ENCODE measurements around the gene CATSPERE. TPM values are rescaled to one million over a fixed set of nuclear protein-coding genes. Genes with fewer than 3 reads are reported as not detected.
"Not testable (repeated sequence)": the region's sequence is repeated elsewhere in the genome, so short reads cannot be mapped to it uniquely, and the experiment has no call there.

Gene CATSPERE

DNA sequence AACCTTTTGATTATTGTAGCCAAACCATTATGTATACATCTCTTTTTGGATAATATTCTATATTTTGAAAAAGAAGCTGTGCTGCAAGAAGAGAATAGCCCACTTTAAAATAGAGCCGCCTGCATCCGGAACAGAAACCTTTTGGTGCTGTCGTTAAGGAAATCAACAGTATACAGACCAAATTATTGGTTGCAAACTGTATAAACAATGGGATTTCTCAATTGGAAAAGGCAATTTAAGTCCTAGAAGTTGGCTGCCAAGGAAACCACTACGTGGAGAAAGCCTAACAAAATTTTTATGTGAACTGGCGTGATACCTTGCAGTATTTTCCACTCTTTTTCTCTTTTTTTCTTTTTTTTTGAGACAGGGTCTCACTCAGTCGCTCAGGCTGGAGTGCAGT lies 217.6 kb downstream of the CATSPERE start:
- no peak for DNase-seq
- H3K4me2 ChIP-seq (ENCODE audit: low read length), result no peak overlapping the region
- no peak overlapping the region for H3K56ac ChIP-seq (ENCODE audit: low read length)
- H3K4ac ChIP-seq (ENCODE audit: low read depth, low read length), result no peak overlapping the region
- H4K5ac ChIP-seq (ENCODE audit: low read length), result no peak overlapping the region
- H2BK5ac ChIP-seq (ENCODE audit: low read length), result no peak overlapping the region
- no peak overlapping the region for H3K18ac ChIP-seq (ENCODE audit: low read length)
- no peak overlapping the region for H3K27ac ChIP-seq (ENCODE audit: low read depth, low read length)
- peaks cover 5% of the 10 kb centered on the region for H3K79me1 ChIP-seq (ENCODE audit: low read length)
- no peak overlapping the region for H4K8ac ChIP-seq (ENCODE audit: low read depth, low read length)
- H3K4me1 ChIP-seq (ENCODE audit: control insufficient read depth, low read depth, low read length), result no peaks in the 10 kb centered on the region
- H3K4me3 ChIP-seq (ENCODE audit: low read length), result no peak overlapping the region
- no peak overlapping the region for H3K23ac ChIP-seq (ENCODE audit: low read length)
- H2BK15ac ChIP-seq (replicated peaks; ENCODE audit: low read depth), result no peak overlapping the region
- no CpG with 5 or more reads among the region's 6 CpGs for WGBS (ENCODE audit: extremely low coverage, insufficient coverage, low lambda C conversion rate)
- H3K79me2 ChIP-seq (ENCODE audit: control insufficient read depth, insufficient read depth, low read length), result peaks cover 4% of the 10 kb centered on the region
- H3K9ac ChIP-seq (ENCODE audit: low read length), result no peak overlapping the region
- H2AK5ac ChIP-seq (ENCODE audit: low read length), result no peak overlapping the region
- H3K36me3 ChIP-seq (ENCODE audit: control insufficient read depth, insufficient read depth, low read length), result no peaks in the 10 kb centered on the region
- H2BK120ac ChIP-seq (ENCODE audit: low read depth, low read length), result no peak overlapping the region
- no peaks in the 10 kb centered on the region for H3K27me3 ChIP-seq (ENCODE audit: insufficient read depth, low read length, poor library complexity)

DNA sequence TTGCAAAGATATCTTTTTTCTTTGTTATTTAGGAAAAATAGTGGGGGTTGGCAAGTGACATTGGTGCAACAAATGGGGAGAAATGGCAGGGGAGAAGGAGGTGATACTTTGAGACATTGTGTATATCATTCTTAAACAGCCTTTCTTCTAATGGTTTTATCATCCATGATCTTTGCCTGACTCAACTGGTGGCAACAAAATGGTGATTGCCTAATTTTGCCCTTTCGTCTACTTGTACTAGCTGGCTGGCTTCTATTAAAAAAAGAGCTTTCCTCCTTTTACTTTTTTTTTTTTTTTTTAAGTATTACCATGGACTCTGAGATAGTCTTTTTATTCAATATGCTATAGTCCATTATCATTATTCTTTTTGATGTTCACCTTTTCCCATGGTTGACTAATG lies 219.6 kb downstream of the CATSPERE start:
- no peak overlapping the region for H2BK15ac ChIP-seq (replicated peaks; ENCODE audit: low read depth)
- no peak overlapping the region for H2BK120ac ChIP-seq (ENCODE audit: low read depth, low read length)
- no CpG with 5 or more reads among the region's 1 CpG for WGBS (ENCODE audit: extremely low coverage, insufficient coverage, low lambda C conversion rate)
- H2BK5ac ChIP-seq (ENCODE audit: low read length), result no peak overlapping the region
- H4K8ac ChIP-seq (ENCODE audit: low read depth, low read length), result no peak overlapping the region
- H3K79me1 ChIP-seq (ENCODE audit: low read length), result peaks cover 4% of the 10 kb centered on the region
- H3K56ac ChIP-seq (ENCODE audit: low read length), result no peak overlapping the region
- H3K27ac ChIP-seq (ENCODE audit: low read depth, low read length), result no peak overlapping the region
- H3K23ac ChIP-seq (ENCODE audit: low read length), result no peak overlapping the region
- H2AK5ac ChIP-seq (ENCODE audit: low read length), result no peak overlapping the region
- H3K4me2 ChIP-seq (ENCODE audit: low read length), result no peak overlapping the region
- H3K36me3 ChIP-seq (ENCODE audit: control insufficient read depth, insufficient read depth, low read length), result no peaks in the 10 kb centered on the region
- H3K9ac ChIP-seq (ENCODE audit: low read length), result no peak overlapping the region
- H3K4me1 ChIP-seq (ENCODE audit: control insufficient read depth, low read depth, low read length), result no peaks in the 10 kb centered on the region
- no peak overlapping the region for H3K4ac ChIP-seq (ENCODE audit: low read depth, low read length)
- no peak overlapping the region for H3K4me3 ChIP-seq (ENCODE audit: low read length)
- no peaks in the 10 kb centered on the region for H3K27me3 ChIP-seq (ENCODE audit: insufficient read depth, low read length, poor library complexity)
- H4K5ac ChIP-seq (ENCODE audit: low read length), result no peak overlapping the region
- no peak overlapping the region for H3K18ac ChIP-seq (ENCODE audit: low read length)
- DNase-seq, result no peak
- H3K79me2 ChIP-seq (ENCODE audit: control insufficient read depth, insufficient read depth, low read length), result peaks cover 2% of the 10 kb centered on the region

DNA sequence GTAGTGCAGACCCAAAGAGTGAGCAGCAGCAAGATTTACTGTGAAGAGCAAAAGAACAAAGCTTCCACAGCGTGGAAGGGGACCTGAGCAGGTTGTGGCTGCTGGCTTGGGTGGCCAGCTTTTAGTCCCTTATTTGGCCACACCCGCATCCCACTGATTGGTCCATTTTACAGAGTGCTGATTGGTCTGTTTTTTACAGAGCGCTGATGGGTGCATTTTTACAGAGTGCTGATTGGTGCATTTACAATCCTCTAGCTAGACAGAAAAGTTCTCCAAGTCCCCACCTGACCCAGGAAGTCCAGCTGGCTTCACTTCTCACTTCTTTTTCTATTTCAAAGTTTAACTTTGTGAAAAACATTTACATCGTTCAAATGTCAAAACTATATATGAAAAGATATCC lies 221.0 kb downstream of the CATSPERE start:
- H2AK5ac ChIP-seq (ENCODE audit: low read length); H3K18ac ChIP-seq (ENCODE audit: low read length); H3K4me2 ChIP-seq (ENCODE audit: low read length); H3K79me1 ChIP-seq (ENCODE audit: low read length); H2BK120ac ChIP-seq (ENCODE audit: low read depth, low read length); H3K56ac ChIP-seq (ENCODE audit: low read length); H2BK15ac ChIP-seq (replicated peaks; ENCODE audit: low read depth); H3K27ac ChIP-seq (ENCODE audit: low read depth, low read length); H3K4me1 ChIP-seq (ENCODE audit: control insufficient read depth, low read depth, low read length); H4K5ac ChIP-seq (ENCODE audit: low read length); H3K36me3 ChIP-seq (ENCODE audit: control insufficient read depth, insufficient read depth, low read length); DNase-seq; H3K4me3 ChIP-seq (ENCODE audit: low read length); H3K9ac ChIP-seq (ENCODE audit: low read length); H4K8ac ChIP-seq (ENCODE audit: low read depth, low read length); H2BK5ac ChIP-seq (ENCODE audit: low read length); H3K27me3 ChIP-seq (ENCODE audit: insufficient read depth, low read length, poor library complexity); H3K79me2 ChIP-seq (ENCODE audit: control insufficient read depth, insufficient read depth, low read length); H3K4ac ChIP-seq (ENCODE audit: low read depth, low read length); H3K23ac ChIP-seq (ENCODE audit: low read length): not testable (repeated sequence)
- no CpG with 5 or more reads among the region's 4 CpGs for WGBS (ENCODE audit: extremely low coverage, insufficient coverage, low lambda C conversion rate)

Small RNAs within 50 kb of the gene (small RNA-seq; reads per million reads assigned to genes)
- gene CYCSP5 (ENCODE audit: insufficient read depth), result not detected

Data from mesendoderm (in vitro differentiated cells).